Measurements from ENCODE around the gene PILRA.
"Not testable (repeated sequence)": the region's sequence is repeated elsewhere in the genome, so short reads cannot be mapped to it uniquely, and the experiment has no call there.

PILRA gene

DNA sequence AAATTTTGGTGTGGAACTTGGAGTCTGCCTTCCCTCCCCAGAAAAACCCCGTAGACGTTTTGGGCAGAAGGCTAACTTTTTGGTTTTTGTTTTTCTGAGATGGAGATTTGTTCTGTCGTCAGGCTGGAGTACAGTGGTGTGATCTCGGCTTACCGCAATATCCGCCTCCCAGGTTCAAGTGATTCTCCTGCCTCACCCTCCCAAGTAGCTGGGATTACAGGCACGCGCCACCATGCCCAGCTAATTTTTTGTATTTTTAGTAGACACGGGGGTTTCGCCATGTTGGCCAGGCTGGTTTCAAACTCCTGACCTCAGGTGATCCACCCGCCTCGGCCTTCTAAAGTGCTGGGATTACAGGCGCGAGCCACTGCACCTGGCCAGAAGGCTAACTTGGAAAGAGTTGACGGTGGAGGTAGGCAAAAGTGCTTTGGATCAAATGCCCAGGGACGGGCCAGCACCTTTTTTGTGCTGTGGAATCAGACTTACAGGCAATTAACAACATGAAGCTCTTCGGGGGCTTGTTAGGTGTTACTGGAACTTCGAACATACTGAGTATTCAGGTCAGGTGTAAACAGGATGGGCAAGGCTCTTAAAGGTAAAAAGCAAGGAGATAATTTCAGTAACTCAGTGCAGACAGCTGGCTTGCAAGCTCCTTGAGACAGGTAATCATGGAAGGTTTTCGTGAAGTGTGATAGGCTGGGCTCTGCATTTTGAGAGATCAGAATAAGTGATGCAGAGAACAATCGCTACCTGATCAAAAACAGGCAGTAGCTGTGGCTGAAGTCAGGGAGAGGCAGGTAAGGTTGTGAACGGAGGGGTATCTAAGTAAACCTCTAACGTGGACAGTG lies 61.2 kb downstream of the PILRA start:
- H3K27me3 Mint-ChIP-seq = peaks cover under 1 to 2% of the 10 kb centered on the region in 2 donors
- peaks cover 41 to 54% of the 10 kb centered on the region in 2 donors for H3K36me3 Mint-ChIP-seq
- no peaks in the 10 kb centered on the region for H3K9me3 Mint-ChIP-seq
- H3K27ac Mint-ChIP-seq = peak overlapping the region; percentile 93
- no peak for ATAC-seq (replicated peaks)
- H3K4me3 Mint-ChIP-seq = peak overlapping the region; percentile 89 to 91
- DNase-seq = no peak
- H3K4me1 Mint-ChIP-seq = peaks cover 43 to 57% of the 10 kb centered on the region in 2 donors

- no peak for DNase-seq
- no peaks in the 10 kb centered on the region for H3K27me3 Mint-ChIP-seq
- H3K4me3 Mint-ChIP-seq = peak overlapping the region; percentile 97 to 98
- H3K36me3 Mint-ChIP-seq = peaks cover 38 to 46% of the 10 kb centered on the region in 2 donors
- H3K4me1 Mint-ChIP-seq = peaks cover 38 to 52% of the 10 kb centered on the region in 2 donors
- ATAC-seq (replicated peaks) = peak; percentile 44 to 50
- peak overlapping the region; percentile 99 for H3K27ac Mint-ChIP-seq
- H3K9me3 Mint-ChIP-seq = no peaks in the 10 kb centered on the region
Measured at GRCh38 chr7:100435401-100436304, 62.4 kb downstream of the PILRA start.

- peaks cover 28 to 36% of the 10 kb centered on the region in 2 donors for H3K4me1 Mint-ChIP-seq
- H3K27me3 Mint-ChIP-seq = no peaks in the 10 kb centered on the region
- H3K36me3 Mint-ChIP-seq = peaks cover 31 to 35% of the 10 kb centered on the region in 2 donors
- ATAC-seq (replicated peaks) (no peak), DNase-seq (no peak)
- peak overlapping the region; percentile 97 to 98 for H3K4me3 Mint-ChIP-seq
- no peaks in the 10 kb centered on the region for H3K9me3 Mint-ChIP-seq
- H3K27ac Mint-ChIP-seq = no peak overlapping the region
Measured at GRCh38 chr7:100437150-100438100, 64.1 kb downstream of the PILRA start.

DNA sequence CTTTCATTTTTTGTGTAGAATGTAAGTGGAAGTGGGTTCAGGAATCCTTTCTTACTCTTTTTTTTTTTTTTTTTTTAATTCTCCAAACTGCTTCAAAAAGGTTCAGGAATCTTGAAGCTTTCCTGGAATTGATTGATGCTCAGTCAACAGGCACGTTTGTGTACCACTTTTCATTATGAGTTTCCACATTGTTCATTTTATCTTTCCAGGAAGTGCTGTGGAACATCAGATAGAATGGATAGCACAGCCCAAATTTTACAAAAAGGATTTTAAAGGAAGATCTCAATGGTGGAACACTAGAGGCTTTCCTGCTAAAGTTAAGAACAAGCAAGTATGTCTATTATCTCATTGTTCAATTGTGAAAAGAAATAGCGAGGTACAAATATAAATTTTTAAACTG lies 64.9 kb downstream of the PILRA start:
- Mint-ChIP-seq H3K4me1 (peaks cover 22 to 29% of the 10 kb centered on the region in 2 donors), H3K9me3 (no peaks in the 10 kb centered on the region), H3K4me3 (no peak overlapping the region), H3K27ac (peak overlapping the region; percentile 14), H3K36me3 (peaks cover 27% of the 10 kb centered on the region in 2 donors), H3K27me3 (no peaks in the 10 kb centered on the region)
- DNase-seq (no peak), ATAC-seq (replicated peaks) (no peak)

DNA sequence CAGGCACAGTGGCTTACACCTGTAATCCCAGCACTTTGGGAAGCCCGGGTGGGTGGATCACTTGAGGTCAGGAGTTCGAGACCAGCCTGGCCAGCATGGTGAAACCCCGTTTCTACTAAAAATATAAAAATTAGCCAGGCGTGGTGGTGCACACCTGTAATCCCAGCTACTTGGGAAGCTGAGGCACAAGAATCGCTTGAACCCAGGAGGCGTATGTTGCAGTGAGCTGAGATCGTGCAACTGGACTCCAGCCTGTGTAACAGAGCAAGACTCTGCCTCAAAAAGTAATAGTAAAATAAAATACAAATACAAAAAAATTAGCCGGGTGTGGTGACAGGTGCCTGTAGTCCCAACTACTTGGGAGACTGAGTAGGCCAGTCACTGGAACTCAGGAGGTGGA lies 65.4 kb downstream of the PILRA start:
- H3K27me3 Mint-ChIP-seq; ATAC-seq (replicated peaks); DNase-seq; H3K9me3 Mint-ChIP-seq; H3K4me3 Mint-ChIP-seq; H3K27ac Mint-ChIP-seq: not testable (repeated sequence)
- Mint-ChIP-seq H3K4me1 (peaks cover 16 to 23% of the 10 kb centered on the region in 2 donors), H3K36me3 (peaks cover 22 to 23% of the 10 kb centered on the region in 2 donors)

- not testable (repeated sequence) for ATAC-seq (replicated peaks); H3K9me3 Mint-ChIP-seq; H3K27me3 Mint-ChIP-seq; H3K4me3 Mint-ChIP-seq; H3K27ac Mint-ChIP-seq; DNase-seq
- H3K4me1 Mint-ChIP-seq = peaks cover 12 to 20% of the 10 kb centered on the region in 2 donors
- H3K36me3 Mint-ChIP-seq = peaks cover 17 to 19% of the 10 kb centered on the region in 2 donors
Measured at GRCh38 chr7:100439244-100439643, 66.0 kb downstream of the PILRA start.

DNA sequence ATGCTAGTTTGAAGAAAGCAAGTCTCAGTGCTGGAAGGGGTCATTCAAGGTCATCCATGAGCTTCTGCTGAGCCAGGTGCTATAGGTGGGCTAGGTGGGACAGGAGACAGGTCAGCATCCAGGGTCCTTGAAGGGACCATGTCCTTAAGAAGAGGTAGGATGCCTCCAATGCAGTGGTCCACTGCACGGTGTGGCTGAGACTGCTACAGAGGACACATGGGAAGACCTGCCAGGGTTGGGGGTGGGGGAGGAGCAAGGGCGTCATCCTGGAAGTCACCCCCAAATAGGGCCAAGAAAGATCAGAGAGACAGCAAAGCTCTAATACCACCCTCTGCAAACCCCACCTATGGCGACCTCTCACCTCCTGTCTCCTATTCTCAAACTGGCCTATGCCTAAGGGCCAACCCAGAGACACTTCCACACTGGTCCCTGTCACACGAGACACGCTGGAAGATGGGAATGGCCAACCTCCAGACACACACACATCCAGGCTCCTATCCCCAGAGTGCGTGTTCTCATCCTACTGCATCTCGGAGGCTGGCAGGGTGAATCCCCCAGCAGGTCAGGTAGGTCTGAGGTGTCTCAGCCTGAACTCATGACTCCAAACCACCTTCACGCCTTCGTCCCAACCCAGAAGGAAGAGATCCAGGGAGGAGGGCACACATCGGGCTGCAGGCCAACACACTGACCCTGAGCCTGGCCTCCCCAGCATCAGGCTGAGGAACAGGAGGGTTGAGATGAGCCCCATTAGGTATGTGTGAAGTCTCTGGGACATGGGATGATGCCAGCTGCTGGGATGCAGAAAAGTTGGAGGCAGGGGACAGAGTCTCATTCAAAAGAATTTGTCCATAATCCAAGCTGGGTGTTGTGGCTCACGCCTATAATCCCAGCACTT lies 68.6 kb downstream of the PILRA start:
- no peak overlapping the region for H3K27ac Mint-ChIP-seq
- no peaks in the 10 kb centered on the region for H3K9me3 Mint-ChIP-seq
- ATAC-seq (replicated peaks) (no peak), DNase-seq (no peak)
- peaks cover 11 to 17% of the 10 kb centered on the region in 2 donors for H3K4me1 Mint-ChIP-seq
- H3K36me3 Mint-ChIP-seq = peaks cover 0 to 4% of the 10 kb centered on the region in 2 donors
- H3K4me3 Mint-ChIP-seq = no peak overlapping the region
- H3K27me3 Mint-ChIP-seq = no peaks in the 10 kb centered on the region

GRCh38 chr7:100443096-100443840 lies 70.0 kb downstream of the PILRA start:
- Mint-ChIP-seq H3K36me3 (peaks cover 0 to 4% of the 10 kb centered on the region in 2 donors), H3K4me3 (no peak overlapping the region), H3K4me1 (peaks cover 11 to 17% of the 10 kb centered on the region in 2 donors), H3K27me3 (no peaks in the 10 kb centered on the region), H3K27ac (no peak overlapping the region), H3K9me3 (no peaks in the 10 kb centered on the region)
- ATAC-seq (replicated peaks) (no peak), DNase-seq (no peak)

DNA sequence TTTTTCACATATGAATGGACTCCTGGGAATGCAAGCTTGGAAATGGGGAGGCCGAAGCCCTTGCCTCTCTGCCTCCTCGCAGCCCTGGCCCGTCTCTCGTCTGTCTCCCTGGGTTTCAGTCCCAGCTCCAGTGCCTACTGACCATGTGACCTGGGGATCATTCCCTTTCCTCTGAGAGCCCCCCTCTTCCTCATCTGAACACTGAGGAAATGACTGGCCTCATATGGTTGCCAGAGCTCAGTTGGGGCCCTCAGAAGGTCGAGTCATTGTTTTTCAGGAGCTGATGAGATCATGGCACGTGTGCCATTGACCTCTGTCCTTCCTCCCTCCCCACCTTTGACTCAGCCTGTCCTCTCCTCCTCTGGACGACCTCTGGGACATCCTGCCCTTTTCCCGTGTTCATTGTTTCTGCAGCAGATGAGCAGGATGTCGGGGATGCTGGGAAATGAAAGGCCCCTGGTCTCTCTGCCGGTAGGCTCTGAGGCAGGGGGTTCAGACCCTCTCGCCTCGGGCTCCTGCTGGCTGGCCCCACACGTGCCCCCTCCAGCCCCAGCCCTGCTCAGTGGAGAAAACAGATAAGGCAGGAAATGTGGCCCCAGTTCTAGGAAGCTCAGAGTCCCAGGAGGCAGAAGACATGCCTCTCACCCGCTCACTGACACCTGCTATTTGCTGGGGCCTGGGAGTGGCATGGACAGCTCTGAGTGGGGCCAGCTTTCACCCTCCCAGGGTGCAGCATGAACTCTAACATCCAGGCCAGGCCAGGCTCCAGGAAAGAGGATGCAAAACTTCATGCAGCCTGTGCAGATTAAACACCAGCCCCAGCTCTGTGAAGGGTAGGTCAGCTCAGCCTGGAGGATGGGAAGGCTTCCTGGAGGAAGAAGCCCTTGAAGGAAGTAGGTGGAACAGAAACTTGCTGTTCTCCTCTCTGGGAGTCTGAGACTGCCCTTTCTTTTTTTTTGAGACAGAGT lies 71.3 kb downstream of the PILRA start:
- no peak for DNase-seq

GRCh38 chr7:100446040-100446439 lies 72.8 kb downstream of the PILRA start:
- DNase-seq (no peak), ATAC-seq (replicated peaks) (no peak)
- no peak overlapping the region for H3K27ac Mint-ChIP-seq
- no peaks in the 10 kb centered on the region for H3K9me3 Mint-ChIP-seq
- peaks cover 14 to 22% of the 10 kb centered on the region in 2 donors for H3K4me1 Mint-ChIP-seq
- no peaks in the 10 kb centered on the region for H3K27me3 Mint-ChIP-seq
- no peak overlapping the region for H3K4me3 Mint-ChIP-seq
- H3K36me3 Mint-ChIP-seq = peaks cover 0 to 4% of the 10 kb centered on the region in 2 donors

More for the DNA sequence above, 71.3 kb downstream of the PILRA start:
- H3K9me3 Mint-ChIP-seq = no peaks in the 10 kb centered on the region
- H3K4me1 Mint-ChIP-seq = peaks cover 11 to 17% of the 10 kb centered on the region in 2 donors
- peak overlapping the region; percentile 88 for H3K27ac Mint-ChIP-seq
- peak; percentile 82 to 85 for ATAC-seq (replicated peaks)
- H3K36me3 Mint-ChIP-seq = peaks cover 0 to 4% of the 10 kb centered on the region in 2 donors
- peak overlapping the region in 1 of 2 donors; percentile 46 for H3K4me3 Mint-ChIP-seq
- no peaks in the 10 kb centered on the region for H3K27me3 Mint-ChIP-seq

- H3K27me3 Mint-ChIP-seq; H3K36me3 Mint-ChIP-seq; ATAC-seq (replicated peaks); DNase-seq; H3K27ac Mint-ChIP-seq; H3K4me3 Mint-ChIP-seq; H3K9me3 Mint-ChIP-seq: not testable (repeated sequence)
- H3K4me1 Mint-ChIP-seq = peaks cover 14 to 23% of the 10 kb centered on the region in 2 donors
Measured at GRCh38 chr7:100447363-100447762, 74.1 kb downstream of the PILRA start.

Data from stimulated activated naive B cell treated with anti-CD40 and anti-IgM and Interleukin-4, amounts not matched to agents 10 μg/mL and 1 μg/mL and 100 μg/mL, for 72 hours (primary cell).